T-helper 1 cell (primary cell): ENCODE data around the gene CDC42BPB.

Experiments used
- DNase-seq, 5 donors: peaks; one replicate each; pipeline ENCODE4 v3.0.0-alpha.2; 2012 to 2020

CDC42BPB gene

DNA sequence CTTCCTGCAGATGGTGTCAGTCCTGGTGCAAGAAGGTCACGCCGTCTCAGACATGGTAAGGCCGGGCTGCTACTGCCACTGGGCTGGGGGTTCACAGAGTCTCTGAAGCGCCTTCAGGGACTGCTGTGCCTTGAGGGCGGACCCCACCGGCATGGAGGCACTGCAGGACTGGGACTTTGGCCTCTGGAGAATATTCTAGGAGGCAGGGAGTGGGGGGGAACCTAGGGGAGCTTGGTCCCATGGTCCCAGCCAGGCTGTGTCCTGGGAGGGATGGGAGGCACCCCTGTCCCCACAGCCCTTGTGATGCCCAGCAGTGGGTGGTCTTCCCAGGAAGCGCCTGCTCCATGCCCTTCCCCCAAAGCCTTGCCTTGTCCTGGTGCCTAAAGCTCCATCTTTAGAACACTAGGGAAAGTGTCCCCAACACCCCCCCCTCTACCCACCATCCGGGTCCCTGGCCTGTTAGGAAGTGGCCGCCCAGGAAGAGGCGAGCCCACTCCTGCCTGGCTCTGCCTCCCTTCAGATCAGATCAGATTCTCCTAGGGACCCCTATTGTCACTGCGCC lies 133.3 kb downstream of the CDC42BPB start:
- no peak for DNase-seq

DNA sequence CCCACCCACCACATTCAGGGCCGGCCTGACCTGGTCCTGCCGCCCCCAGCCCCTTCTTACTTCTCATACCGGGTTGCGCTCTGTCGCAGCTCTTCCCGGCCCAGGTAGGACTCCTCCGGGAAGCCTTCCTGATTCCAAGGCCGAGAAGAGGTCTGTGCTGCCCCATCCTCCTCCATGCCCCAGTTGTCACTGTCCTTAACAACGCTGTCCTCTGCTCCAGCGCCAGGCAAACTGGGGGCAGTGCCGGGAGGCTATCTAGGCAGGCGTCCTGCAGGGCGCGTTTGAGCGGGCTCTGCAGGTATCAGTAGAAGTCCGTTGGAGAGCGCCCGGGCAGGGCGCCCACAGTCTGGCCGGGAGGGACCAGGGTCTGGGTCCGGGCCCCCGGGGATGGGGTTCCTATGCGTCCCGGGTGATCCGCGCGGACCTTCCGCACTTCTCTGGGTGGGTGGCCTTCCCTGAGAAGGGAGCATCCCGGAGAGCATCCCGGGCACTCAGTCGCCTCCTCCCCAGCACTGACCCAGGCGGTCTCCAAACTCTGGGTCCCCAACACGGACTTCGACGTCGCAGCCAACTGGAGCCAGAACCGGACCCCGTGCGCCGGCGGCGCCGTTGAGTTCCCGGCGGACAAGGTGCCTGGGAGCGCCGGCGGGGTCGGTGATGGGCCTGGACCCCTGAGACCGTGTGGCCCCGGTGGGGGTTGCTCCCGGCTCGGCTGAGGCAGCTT lies 134.0 kb downstream of the CDC42BPB start:
- no peak for DNase-seq

DNA sequence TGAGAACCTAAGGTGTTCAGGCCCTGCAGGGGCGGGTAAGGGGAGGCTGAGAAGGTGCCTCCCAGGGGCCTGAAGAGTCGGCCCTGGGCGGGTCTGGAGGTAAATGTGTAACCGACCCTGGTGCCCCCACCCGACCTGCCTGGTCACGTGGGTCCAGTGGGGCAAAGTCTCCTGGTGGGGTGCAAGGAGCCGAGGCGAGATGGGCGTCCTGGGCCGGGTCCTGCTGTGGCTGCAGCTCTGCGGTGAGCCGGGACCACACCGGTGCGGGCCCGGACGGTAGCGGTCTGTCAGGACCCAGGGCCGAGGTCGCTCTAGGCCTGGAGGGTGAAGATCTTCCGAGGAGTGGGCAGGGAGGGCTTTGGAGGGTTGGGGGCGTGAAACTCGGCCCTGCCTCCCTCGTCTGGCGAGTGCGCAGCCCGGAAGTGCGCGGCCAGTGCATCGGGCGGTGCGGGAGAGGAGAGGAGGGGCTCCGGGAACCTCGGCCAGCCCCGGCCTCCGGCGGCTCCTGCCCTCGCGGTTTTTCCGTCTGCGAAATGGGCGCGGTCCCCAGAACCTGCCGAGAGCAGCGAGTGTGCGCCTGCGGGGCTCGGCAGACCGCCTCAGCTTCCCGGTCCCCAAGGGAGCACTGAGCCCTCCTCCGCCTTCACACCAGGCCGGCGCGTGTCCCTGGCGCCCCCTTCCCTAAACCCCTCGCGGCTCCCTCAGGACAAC lies 134.7 kb downstream of the CDC42BPB start, which contains the start of gene AMN:
AMN (plus strand) TSS at position 174 of the 711 bp plus-strand sequence; CDS start at position 200, 26 bp downstream.
- DNase-seq: no peak

DNA sequence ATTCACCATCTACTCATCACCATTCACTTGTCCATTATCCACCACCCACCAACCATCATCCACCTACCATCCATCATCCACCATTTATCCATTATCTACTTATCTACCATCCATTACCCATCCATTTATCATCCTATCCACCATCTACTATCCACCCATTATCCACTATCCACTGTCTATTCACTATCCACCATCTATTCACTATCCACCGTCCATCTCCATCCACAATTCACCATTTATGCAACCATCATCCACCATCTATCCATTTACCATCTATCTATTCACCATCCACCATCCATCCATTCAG lies 136.4 kb downstream of the CDC42BPB start:
- no peak for DNase-seq

DNA sequence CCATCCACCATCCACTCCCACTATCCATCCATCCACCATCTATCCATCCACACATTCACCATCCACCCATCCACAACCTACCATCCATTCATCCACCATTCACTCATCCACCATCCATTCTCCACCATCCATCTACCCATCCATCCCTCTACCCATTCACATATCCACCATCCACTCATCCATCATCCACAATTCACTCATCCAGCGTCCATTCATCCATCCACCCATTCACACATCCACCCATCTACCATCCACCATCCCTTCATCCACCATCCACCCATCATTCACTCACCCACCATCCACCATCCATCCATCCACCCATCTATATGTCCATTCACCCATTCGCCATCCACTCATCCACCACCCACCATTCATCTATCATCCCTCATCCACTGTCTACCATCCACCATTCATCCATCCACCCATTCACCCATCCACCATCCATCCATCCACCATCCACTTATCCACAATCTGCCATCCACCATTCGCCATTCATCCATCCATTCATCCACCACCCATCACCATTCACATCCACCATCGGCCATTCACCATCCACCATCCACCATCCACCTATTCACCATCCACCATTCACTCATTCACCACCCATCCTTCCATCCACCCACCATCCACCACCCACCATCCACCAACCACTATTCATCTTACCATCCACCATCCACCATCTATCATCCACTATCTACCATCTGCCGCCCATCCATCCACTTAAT lies 136.9 kb downstream of the CDC42BPB start:
- DNase-seq: no peak

DNA sequence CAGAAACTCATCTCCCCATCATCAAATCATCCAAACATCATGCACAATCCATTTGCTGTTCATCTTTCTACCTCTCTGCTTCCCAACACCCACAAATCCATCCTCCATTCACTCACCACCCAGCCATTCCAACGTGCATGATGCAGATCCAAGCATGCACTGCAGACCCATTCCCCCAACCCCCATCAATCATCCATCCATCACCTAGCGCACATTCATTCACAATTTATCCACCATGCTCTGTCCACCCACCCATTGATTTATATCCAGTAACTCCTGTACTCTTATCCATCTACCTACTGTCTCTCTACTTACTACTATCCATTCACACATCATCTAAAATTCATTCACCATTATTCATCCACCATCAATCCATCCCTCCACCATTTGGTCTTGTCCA lies 138.9 kb downstream of the CDC42BPB start:
- DNase-seq: no peak

DNA sequence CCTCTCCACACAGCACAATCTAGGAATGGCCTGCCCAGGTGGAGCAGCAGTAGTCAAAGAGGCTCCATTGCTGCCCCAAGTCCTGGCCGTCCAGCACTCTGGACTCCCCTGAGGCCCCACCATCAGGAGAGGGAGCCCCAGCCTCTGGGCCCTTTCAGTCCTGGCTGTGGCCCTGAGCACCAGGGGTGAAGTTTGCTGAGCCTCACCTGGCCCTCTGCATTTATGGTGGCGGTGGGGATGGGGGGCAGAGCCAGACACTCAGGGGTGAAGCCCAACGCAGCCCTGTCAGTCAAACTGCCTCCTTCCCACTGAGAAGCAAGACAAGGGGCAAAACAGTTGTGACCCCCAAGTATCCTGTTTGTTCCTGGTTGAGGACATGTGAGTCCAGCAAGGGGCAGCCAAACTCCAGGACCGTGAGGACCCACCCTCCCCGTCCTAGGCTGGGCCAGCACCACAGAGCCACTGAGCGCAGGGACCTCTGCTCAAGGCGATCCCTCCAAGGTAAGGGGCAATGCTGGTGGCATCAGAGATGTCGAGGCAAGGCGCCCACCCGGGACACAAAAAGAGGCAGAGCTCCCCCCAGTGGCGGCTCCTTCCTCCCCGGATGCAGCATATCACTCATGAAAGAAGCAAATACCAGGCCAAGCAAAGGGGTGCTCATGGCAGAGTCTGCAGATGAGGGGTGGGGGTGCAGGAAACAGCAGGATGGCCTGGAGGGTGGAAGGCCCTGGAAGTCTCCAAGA lies 139.7 kb downstream of the CDC42BPB start:
- DNase-seq: peak in 3 of 5 donors; percentile 30 to 44 (median 43)

DNA sequence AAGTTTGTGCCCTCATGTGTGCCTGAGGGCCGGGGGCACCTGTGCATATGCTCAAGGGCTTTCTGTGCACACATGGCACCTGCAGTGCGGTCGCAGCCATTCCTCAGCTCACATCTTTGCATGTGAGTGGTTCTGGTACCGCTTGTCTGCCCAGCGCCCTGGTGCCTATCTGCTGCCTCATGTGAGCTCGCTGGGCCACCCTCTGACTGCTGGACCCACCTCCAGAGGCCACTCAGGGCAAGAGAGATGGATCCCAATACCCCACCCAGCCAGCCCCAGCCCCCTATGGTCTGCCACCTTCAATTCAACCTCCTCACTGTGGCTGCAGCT lies 140.3 kb downstream of the CDC42BPB start:
- DNase-seq: no peak

DNA sequence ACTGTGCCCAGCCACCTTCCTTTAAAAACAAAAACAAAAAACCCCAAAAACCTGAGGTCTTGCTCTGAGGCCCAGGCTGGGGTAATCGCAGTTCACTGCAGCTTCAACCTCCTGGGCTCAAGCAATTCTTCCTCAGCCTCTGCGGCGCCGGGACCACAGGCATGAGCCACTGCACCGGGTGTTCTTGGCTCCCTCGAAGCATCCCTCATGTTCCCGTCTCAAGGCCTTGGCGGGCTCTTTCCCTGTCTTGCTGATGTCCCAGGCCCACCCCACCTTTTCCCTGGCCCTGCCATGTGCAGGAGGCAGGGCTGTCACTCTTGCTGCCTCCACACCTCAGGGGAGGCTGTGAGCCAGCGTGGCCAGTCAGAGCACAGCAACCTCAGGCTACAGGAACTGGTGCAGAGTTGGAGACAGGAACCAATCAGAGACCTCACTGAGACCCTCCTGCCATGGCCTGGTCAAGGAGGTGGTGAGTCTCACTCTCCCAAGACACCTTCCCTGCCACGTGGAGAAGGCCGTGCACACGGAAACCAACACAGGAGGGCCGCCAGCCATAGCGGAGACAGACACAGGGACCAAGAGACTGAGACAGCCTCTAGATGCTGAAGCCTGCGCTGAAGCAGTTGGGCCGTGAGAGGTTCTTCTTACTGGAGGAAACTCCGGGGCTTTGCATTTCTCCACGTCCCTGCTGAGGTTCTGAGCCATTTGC lies 140.8 kb downstream of the CDC42BPB start:
- DNase-seq: no peak

DNA sequence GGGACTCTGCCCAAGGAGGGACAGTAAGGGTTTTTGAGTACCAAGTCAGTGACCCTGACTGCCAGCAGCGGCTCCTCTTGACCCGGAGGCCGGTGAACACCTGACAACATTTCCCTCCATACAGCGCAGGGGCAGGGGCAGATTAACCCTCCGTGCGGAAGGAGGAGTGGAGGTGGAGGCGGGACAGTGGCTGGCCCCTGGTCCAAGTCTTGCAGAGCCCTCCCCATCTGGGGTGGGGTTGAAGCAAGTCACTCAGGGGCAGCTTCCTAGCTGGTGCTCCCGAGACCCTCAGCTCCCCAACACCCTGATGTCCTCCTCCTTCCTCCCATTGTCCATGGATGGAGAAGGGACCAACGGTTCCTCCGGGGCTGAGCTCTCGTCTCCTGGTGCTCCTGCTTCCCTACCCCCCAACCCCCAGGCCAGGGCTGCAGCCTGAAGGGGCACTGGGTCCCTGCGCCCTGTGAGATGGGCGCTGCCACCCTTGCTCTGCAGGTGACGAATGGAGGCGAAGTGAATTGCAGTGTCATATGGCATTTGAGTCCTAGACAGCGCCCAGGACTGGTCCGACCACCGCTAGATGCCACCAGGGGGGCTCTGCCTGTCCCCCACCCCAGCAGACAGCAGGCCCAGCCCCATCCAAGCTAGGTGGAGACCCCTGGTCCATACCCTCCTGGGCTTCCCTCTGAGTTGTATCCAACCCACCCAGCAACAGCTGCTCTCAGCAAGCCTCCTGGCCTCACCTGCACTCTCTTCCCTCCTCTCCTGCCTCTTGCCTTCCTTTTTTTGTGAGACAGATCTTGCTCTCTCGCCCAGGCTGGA lies 141.8 kb downstream of the CDC42BPB start:
- no peak for DNase-seq

DNA sequence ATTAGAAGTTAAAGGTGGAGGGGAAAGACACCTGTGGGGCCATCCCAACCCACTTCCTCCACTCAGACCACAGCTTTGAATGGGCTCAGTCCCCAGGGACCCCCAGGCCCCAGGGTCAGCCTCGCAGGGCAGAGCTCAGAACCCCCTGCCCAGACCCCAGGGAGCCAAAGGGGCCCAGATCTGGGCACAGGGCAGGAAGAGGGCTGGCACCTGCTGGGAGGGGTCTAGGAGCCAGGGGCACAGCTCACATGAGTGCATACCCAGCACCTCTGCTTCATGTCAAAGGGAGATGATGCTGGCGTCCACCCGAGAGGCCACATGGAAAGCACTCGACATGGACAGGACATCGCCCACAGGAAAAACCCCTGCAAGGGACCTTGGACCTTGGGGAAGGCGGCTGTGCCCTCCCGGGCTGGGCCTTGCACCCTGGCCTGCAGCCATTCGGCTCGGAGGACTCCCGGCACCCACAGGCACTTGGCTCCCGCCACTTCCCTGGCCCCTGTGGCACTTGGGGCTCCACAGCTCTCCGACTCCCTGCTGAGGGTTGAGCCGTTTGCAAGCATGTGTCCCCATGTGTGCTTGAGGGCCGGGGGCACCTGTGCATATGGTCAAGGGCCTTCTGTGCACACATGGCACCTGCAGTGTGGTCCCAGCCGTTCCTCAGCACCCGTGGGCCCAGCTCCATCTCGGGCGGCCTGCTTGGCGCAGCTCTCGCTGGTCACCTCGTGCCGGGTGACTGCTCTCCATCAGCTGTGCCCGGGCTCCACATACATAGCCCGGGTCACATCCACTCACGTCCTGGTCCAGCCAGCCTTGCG lies 142.7 kb downstream of the CDC42BPB start:
- no peak for DNase-seq

DNA sequence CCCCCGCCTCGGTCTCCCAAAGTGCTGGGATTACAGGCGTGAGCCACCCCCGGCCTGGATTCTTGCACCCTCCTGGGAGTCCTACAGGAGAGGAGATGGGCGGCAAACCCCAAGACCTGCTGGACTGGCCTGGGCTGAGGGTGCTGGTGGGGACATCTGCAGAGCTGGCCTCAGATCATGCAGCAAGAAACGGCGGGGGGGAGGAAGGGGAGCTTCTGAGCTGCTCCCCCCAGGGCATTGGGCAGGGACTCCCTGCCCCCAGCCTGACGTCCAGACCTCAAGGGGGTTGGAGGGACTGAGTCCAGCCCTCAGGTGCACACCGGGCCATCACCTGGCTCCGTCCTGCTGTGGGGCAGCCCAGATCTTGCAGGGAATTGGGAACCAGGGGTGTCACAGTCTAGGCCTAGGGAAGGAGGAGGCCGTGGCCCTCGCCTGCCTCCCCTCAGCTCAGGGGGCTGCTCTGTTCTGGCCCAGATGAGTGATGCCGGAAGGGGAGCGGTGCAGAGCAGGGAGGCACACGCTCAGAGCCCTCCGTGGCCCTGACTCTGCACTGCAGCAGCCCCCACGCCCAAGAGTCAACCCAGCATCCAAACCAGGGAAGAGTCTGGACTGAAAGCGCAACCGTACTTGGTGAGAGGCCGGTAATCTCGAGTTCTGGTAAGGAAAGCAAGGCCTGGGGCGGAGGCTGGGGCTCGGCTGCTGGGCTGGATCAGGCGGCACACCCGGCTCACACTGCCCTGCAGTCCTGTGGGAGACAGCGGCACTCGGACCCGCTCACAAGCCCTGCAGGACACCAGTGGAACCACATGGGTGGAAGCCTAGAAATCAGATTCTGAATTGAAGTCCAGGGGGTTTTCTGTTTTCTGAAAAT lies 143.8 kb downstream of the CDC42BPB start:
- DNase-seq: no peak

DNA sequence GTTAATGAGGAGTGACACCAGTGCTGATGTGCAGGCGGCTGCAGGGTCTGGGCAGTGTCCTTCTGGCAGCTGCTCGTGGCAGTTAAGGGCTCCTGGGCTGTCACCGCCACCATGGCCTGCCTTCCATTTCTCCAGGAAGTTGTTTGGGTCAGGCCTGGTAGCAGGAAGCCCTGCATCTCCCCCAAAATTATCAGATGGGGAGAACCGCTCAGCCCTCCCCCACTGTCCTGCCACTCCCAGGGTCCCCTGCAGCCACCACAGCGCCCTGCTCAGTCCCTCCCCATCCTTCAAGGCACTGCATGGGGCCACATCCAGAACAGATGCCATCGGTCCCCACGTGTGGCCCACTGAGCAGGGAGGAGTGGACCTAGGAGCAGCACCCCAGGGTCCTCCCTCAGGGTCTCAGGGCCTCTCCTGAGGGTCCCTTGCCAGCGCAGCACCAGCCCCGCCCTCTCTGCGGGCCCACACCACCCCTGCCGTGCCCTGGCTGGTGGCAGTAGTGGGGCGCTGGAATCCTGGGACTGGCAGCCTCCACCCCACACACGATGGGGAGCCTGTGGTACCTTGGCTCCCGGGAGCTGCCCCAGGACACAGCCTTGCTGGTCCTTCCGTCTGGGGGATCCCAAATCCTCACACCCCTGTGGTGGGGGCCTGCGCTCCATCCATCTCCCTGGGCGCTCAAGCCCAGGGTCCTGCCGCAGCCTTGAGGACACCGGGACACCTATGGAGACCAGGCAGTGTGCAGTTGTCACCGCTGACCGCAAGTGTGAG lies 145.2 kb downstream of the CDC42BPB start:
- DNase-seq: no peak

DNA sequence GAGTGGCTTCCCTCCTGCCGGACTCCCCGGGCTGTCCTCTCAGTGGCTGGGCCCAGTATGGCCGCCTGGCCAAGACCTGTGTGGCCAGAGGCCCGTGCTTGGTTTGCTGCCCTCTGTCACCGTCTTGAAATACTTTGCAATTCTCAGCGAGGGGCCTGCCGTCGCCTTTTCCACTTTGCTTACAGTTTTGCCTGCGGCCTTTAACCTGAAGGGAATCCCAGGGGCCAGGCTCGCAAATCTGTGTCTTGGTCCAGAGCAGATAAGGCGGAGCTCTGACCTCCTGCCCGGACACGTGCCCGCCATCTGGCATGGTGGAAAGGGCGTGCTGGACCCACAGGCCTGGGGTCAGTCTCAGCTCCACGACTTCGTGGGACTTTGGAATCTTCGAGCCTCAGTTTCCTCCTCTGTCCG lies 145.8 kb downstream of the CDC42BPB start:
- no peak for DNase-seq

DNA sequence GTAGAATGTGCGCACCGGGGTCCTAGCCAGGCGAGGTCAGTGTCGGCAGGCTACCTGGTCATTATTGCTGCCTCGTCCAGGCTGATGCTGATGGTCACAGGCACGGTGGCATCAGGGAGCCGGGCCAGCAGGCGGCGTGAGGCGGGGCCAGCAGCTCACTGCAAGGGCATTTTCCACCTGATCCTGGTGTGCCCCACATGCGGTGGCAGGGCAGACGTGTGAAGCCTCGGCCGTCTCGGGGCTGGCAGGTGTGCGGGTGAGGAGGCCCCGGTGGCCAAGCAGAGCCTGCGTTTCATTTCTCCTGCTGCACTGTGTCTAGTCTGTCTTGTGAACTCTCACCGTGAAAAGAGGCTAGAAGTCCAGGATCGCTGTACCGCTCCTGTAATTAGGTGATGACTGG lies 146.9 kb downstream of the CDC42BPB start:
- no peak for DNase-seq

DNA sequence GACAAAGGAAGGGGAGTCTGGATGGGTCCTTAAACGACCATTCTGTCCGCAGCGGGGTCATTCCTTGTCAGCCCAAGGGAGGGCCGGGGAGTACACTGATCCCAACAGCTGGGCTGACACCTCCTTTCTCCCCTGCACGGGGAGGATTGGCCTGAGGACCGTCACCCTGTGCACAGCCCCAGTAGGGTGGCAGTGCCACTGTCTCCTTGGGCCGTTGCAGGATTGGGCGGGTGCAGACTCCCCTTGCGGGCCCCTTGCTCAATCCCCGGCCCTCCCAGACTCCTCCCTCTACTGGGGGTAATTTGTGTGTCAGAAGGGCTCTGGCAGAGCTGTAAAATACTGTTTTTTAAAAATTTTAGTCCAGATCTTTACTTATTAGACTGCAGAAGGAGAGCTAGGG lies 147.4 kb downstream of the CDC42BPB start:
- DNase-seq: no peak

DNA sequence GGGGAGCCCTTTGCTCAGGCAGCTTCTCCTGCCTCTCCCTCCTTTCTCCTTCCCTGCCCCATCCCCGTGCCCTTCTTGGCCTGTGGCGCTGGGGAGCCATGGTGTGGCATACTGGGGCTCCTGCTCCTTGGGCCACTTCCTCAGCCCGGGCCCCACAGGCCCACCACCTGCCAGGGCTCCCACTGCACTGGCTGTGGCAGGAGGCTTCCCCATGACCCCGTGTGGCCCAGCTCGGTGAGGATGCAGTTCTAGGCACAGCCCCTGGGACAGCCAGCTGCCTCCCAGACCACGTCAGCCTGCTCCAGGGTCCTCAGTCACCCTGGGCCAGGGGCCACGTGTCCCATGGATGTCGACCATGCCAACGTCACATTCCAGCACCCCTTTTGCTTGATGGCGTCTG lies 147.9 kb downstream of the CDC42BPB start:
- no peak for DNase-seq

DNA sequence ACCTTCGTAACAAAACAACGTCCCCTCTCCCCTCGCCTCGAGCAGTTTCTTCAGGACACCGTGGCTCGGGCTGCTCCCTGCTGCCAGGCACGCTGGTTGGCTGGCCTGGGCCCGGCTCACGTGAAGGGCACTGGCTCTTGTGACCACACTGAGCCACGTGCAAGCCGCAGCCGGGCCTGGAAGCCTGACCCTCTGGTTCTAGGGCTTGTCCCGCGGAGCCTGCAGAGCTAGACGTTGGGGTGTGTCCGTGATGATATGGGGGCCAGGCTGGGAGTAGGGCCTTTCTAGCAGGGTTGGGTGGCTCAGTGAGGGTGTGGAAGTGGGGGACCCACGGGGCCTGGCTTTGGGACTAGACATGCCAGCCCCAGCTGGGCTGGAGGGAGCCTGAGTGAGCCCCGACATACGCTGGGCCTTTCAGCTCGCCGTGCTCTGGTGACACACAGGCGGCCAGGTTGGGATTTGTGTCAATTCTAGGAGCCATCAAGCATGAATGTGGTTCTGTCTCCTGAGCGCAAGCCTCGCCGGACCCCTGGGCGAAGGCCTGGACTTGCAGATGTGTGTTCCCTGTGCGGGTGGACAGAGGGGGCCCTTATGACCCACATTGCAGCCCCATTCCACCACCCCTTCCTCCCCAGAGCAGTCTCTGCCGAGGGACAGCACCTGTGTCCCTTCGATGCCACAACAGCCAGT lies 148.4 kb downstream of the CDC42BPB start:
- DNase-seq: no peak
